Uterus (tissue), 2 donors: Measurements from ENCODE around the gene FAM227B.

Source experiments
- CTCF ChIP-seq, 4 experiments: fragments of 200-600 bp in 2 of 4; fragments of 450-650 bp in 2 of 4; sonication (generic) in 2 of 4; IDR thresholded peaks; one replicate each; pipeline ENCODE4 v1.5.1; 2016 to 2019; ENCODE audit warnings: antibody characterized with exemption in 4 of 4, mild to moderate bottlenecking in 2 of 4, moderate library complexity in 1 of 4
- POLR2A ChIP-seq, 2 donors: fragments of 450-650 bp; IDR thresholded peaks; one replicate each; pipeline ENCODE4 v1.6.1; 2016; ENCODE audit warnings: antibody characterized with exemption in 2 of 2, mild to moderate bottlenecking in 1 of 2, moderate library complexity in 1 of 2

GRCh38 chr15:49372366-49372765 lies 248.3 kb downstream of the FAM227B start:
- TF ChIP-seq CTCF (IDR thresholded peaks at IDR 0.05) (no peak), POLR2A (IDR thresholded peaks at IDR 0.05) (no peak)
